DND-41 (cell line): Measurements from ENCODE around the gene MRGPRX4.

Experiments used
- EZH2 ChIP-seq: IDR thresholded peaks from 3 replicates; pipeline ENCODE4 v1.6.1; 2012; ENCODE audit warnings: borderline replicate concordance, low read depth, mild to moderate bottlenecking, moderate library complexity, low read length, inconsistent platforms; ENCODE audit not compliant: severe bottlenecking
- TF ChIP-seq, protein P1 (sequence below): IDR thresholded peaks from 2 replicates; pipeline ENCODE4 v1.5.1; 2012; ENCODE audit warnings: borderline replicate concordance, low read length, moderate library complexity, mild to moderate bottlenecking; ENCODE audit not compliant: poor library complexity, severe bottlenecking; ENCODE audit errors: extremely low read depth

DNA sequence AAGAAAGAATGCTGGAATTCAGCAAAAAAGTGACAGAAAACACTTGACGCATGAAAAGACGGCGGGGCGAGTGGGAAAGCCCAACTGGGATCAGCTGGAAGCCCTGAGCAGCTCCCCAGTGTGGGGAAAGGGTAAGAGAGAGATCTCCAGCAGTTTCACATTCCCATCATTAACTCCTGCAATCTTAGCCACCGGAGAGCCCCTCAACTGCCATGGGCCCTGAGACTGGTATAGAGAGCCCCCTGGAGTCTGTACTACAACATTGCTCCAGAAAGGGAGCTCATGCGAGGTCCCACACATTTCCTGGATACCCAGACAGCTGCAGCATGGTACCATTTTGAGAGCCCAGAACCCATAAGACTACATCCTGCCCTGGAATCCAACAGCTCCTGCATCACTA, 31.1 kb downstream of the MRGPRX4 start:
- TF ChIP-seq, protein P1, sequence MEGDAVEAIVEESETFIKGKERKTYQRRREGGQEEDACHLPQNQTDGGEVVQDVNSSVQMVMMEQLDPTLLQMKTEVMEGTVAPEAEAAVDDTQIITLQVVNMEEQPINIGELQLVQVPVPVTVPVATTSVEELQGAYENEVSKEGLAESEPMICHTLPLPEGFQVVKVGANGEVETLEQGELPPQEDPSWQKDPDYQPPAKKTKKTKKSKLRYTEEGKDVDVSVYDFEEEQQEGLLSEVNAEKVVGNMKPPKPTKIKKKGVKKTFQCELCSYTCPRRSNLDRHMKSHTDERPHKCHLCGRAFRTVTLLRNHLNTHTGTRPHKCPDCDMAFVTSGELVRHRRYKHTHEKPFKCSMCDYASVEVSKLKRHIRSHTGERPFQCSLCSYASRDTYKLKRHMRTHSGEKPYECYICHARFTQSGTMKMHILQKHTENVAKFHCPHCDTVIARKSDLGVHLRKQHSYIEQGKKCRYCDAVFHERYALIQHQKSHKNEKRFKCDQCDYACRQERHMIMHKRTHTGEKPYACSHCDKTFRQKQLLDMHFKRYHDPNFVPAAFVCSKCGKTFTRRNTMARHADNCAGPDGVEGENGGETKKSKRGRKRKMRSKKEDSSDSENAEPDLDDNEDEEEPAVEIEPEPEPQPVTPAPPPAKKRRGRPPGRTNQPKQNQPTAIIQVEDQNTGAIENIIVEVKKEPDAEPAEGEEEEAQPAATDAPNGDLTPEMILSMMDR = peak; percentile 53
- TF ChIP-seq EZH2 = no peak
